BJ (cell line): ENCODE measurements around the gene CCDC102A. TPM values are rescaled to one million over a fixed set of nuclear protein-coding genes. Genes with fewer than 3 reads are reported as not detected.

Source experiments
- CTCF ChIA-PET: fragments of 350-600 bp; formaldehyde crosslinking; extraction: SDS; loops from one replicate; lab custom pipeline; 2021; ENCODE audit warnings: antibody characterized with exemption, inconsistent platforms; lab: Yijun Ruan, JAX
- POLR2A ChIA-PET: fragments of 300-600 bp; sonication (Branson Sonifier 250); formaldehyde crosslinking; extraction: SDS; loops from one replicate; lab custom pipeline; 2021; ENCODE audit warnings: antibody characterized with exemption; lab: Charles Lee
- DNase-seq: peaks from one replicate; pipeline ENCODE4 v3.0.0-alpha.2; 2011; ENCODE audit warnings: low read depth
- H3K27me3 ChIP-seq: 2 replicates; pipeline ENCODE4 v1.6.0; 2011; ENCODE audit warnings: low read length; ENCODE audit not compliant: control insufficient read depth, insufficient read depth
- H3K36me3 ChIP-seq: 2 replicates; pipeline ENCODE4 v1.5.1; 2011; ENCODE audit warnings: low read length; ENCODE audit not compliant: control insufficient read depth, insufficient read depth
- H3K4me3 ChIP-seq: 2 replicates; pipeline ENCODE4 v1.5.1; 2011; ENCODE audit warnings: low read depth, mild to moderate bottlenecking, control low read depth, low read length
- polyA plus RNA-seq: library from polyadenylated mRNA; depleted of rRNA; stranded (reverse); fragments of >200 nt; gene quantifications from 2 replicates; pipeline ENCODE4 v1.2.3, GENCODE V29; 2011
- TF ChIP-seq, protein P1 (sequence below): IDR thresholded peaks from 2 replicates; pipeline ENCODE4 v1.5.1; 2011; ENCODE audit warnings: low read depth, mild to moderate bottlenecking, control low read depth, inconsistent platforms, low read length, moderate library complexity; ENCODE audit not compliant: insufficient read depth

CCDC102A gene
- polyA plus RNA-seq, 1 experiment, result 13.6 TPM

- POLR2A ChIA-PET, result no interaction called here
- CTCF ChIA-PET, result interaction anchor here (0.6 to 1.1 kb wide), 3 partner anchors 11 to 295 kb away, joined by 3 read pairs; partner anchors contain the start of gene POLR2C
- TF ChIP-seq, protein P1, sequence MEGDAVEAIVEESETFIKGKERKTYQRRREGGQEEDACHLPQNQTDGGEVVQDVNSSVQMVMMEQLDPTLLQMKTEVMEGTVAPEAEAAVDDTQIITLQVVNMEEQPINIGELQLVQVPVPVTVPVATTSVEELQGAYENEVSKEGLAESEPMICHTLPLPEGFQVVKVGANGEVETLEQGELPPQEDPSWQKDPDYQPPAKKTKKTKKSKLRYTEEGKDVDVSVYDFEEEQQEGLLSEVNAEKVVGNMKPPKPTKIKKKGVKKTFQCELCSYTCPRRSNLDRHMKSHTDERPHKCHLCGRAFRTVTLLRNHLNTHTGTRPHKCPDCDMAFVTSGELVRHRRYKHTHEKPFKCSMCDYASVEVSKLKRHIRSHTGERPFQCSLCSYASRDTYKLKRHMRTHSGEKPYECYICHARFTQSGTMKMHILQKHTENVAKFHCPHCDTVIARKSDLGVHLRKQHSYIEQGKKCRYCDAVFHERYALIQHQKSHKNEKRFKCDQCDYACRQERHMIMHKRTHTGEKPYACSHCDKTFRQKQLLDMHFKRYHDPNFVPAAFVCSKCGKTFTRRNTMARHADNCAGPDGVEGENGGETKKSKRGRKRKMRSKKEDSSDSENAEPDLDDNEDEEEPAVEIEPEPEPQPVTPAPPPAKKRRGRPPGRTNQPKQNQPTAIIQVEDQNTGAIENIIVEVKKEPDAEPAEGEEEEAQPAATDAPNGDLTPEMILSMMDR, result no peak
- DNase-seq, result no peak
- Histone ChIP-seq H3K27me3 (no peaks in the 10 kb centered on the region), H3K4me3 (no peak overlapping the region), H3K36me3 (peaks cover 42% of the 10 kb centered on the region)
These were observed 63.7 kb downstream of the CCDC102A start for GRCh38 chr16:57472665-57473060.

- Histone ChIP-seq H3K36me3 (peaks cover 42% of the 10 kb centered on the region), H3K4me3 (no peak overlapping the region), H3K27me3 (no peaks in the 10 kb centered on the region)
- ChIA-PET CTCF (interaction anchor here (0.6 to 1.5 kb wide), 3 partner anchors 10 to 294 kb away, joined by 3 to 5 read pairs (median 3); partner anchors contain the start of gene POLR2C), POLR2A (no interaction called here)
- DNase-seq, result no peak
- TF ChIP-seq, protein P1, result no peak
These were observed 64.3 kb downstream of the CCDC102A start for GRCh38 chr16:57471852-57472664.

DNA sequence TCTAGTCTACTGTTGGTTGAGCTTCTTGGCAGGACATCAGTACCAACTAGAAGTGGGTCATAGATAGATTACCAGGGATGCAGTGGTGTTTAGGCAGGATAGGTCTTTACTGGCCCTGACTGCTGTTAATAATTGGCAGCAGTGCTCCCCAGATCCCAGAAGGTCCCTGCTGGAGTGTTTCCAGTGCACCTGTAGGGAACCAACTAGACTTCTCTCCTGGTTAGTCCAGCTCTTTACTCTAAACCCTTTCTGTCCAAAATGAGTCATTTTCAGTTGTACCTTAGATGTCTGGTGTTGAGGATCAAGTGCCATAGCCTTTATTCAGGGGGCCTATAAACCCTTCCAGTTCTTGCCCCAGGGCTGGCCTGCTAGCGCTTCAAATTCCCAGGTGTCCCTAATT, 65.2 kb downstream of the CCDC102A start:
- POLR2A ChIA-PET, result no interaction called here
- H3K36me3 ChIP-seq, result peaks cover 46% of the 10 kb centered on the region
- CTCF ChIA-PET, result interaction anchor here (1.0 to 1.5 kb wide), 3 partner anchors 9 to 24 kb away, joined by 3 to 5 read pairs (median 3); partner anchors contain the start of genes CIAPIN1, COQ9 and POLR2C

GRCh38 chr16:57470711-57471110, 65.7 kb downstream of the CCDC102A start:
- TF ChIP-seq, protein P1, result no peak
- DNase-seq, result no peak
- no peaks in the 10 kb centered on the region for H3K27me3 ChIP-seq
- H3K36me3 ChIP-seq, result peaks cover 47% of the 10 kb centered on the region
- POLR2A ChIA-PET, result no interaction called here
- CTCF ChIA-PET, result interaction anchor here (1.0 to 1.5 kb wide), 3 partner anchors 8 to 24 kb away, joined by 3 to 5 read pairs (median 3); partner anchors contain the start of genes CIAPIN1, COQ9 and POLR2C
- H3K4me3 ChIP-seq, result no peak overlapping the region

More for the DNA sequence above, 65.2 kb downstream of the CCDC102A start:
- no peak for DNase-seq
- TF ChIP-seq, protein P1, result no peak
- Histone ChIP-seq H3K4me3 (no peak overlapping the region), H3K27me3 (no peaks in the 10 kb centered on the region)

DNA sequence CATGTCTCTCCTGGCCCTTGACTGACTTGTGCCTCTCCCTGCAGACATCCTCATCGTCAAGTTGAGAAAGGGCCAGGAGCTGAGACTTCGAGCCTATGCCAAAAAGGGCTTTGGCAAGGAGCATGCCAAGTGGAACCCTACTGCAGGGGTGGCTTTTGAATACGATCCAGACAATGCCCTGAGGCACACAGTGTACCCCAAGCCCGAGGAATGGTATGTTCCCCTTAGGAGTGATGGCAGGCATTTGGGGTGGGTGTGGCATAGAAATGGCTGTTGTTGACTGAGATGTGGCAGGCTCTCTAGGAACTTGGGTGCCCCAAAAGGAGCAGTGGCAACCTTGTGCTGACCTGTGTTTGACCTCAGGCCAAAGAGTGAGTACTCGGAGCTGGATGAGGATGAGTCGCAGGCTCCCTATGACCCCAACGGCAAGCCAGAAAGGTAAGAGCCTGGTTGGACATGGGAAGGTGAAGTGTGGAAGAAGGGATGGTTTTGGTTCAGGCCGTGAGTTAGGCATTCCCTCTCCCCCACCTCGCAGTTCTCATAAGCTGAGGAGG, 66.4 kb downstream of the CCDC102A start:
- Histone ChIP-seq H3K4me3 (no peak overlapping the region), H3K36me3 (peaks cover 45% of the 10 kb centered on the region), H3K27me3 (no peaks in the 10 kb centered on the region)
- TF ChIP-seq, protein P1, result no peak
- POLR2A ChIA-PET, result no interaction called here
- no peak for DNase-seq
- CTCF ChIA-PET, result interaction anchor here (1.4 to 1.5 kb wide), 2 partner anchors 8 to 23 kb away, joined by 3 to 5 read pairs; partner anchors contain the start of genes CIAPIN1, COQ9 and POLR2C
